HG02938 (cell line): ENCODE data around the gene TECRL.

Experiments used
- ATAC-seq: cut with Tn5 transposase; IDR thresholded peaks from one replicate; pipeline ENCODE4 v1.9.1; 2021; ENCODE audit warnings: mild to moderate bottlenecking, moderate library complexity; ENCODE audit not compliant: unreplicated experiment

Gene TECRL, protein sequence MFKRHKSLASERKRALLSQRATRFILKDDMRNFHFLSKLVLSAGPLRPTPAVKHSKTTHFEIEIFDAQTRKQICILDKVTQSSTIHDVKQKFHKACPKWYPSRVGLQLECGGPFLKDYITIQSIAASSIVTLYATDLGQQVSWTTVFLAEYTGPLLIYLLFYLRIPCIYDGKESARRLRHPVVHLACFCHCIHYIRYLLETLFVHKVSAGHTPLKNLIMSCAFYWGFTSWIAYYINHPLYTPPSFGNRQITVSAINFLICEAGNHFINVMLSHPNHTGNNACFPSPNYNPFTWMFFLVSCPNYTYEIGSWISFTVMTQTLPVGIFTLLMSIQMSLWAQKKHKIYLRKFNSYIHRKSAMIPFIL

DNA sequence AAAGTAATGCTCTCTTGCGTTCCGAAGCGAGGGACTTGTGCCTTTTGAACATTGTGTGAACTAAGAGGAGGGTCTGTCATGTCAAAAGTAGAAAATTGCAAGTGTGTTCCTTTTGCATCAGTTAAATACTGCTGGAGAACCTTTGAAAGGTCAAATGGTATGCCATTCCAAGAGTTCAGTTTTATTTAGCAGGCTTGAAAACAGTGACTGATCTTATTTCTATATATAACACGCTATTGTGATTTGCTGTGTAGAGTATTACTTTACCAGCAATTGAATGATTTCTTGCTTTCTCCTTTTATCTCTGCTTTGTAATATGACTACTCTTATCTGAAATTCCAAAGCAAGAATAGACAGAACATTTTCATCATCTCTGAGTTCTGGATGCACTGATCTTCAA, at the start of gene TECRL:
Gene TECRL (minus strand): TSS at position 151 of the 400 bp plus-strand sequence. CDS start 99 bp downstream, at position 52.
- no peak for ATAC-seq

DNA sequence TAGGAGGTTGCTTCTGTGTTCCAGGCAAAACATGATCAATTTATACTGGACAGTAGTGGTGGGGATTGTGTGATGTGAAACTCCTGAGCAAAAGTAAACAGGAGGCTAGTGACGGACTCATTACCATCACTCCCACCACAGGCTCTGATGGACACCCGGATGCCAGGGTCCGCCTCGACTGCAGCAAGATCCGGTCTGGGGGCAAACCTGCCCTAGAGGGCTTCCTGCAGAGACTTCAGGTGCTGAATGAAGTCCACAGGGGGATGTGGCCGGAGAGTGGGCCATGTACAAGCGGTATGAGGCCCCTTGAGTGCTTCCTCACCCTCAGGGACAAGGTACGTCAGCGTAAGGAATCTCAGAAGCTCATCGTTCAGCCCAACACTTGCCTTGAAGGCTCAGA, 23.4 kb upstream of the TECRL start:
- ATAC-seq: no peak

DNA sequence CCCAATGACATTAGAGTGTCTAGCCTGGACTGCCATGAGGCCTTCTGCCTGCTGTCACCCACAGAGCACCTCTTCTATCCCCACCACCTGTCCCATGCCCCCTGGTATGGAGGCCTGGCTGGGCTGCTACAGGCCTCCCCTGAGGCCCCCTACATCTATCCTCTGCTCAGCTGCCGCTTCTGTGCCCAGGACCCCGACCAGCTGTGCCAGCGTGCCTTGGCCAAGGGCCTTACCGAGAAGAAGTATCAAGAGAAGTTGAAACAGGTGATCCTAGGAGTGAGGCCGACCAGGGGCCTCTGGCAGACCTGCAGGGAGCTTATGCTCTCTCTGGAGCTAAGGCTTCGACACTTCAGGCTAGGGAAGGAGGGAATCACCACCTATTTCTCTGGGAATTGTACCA, 21.7 kb upstream of the TECRL start:
- no peak for ATAC-seq

DNA sequence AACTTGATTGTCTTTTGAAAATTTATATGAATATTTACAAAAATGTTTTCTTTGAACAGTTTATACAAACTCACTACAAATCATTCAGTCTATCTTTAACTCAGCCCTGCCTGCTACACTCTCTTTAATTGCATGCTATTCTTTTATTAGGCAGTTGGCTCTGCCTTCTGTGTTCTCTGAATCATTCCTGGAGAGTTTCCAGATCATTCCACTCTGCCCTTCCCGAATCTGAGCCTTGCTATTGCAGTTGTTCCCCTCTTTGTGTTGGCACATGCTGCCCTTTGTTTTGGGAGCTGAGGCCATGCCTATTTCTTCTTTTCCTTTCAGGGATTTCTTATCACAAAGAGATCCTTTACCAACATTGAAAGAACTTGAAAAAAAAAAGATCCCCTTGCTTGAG, 8.7 kb upstream of the TECRL start:
- ATAC-seq: no peak

DNA sequence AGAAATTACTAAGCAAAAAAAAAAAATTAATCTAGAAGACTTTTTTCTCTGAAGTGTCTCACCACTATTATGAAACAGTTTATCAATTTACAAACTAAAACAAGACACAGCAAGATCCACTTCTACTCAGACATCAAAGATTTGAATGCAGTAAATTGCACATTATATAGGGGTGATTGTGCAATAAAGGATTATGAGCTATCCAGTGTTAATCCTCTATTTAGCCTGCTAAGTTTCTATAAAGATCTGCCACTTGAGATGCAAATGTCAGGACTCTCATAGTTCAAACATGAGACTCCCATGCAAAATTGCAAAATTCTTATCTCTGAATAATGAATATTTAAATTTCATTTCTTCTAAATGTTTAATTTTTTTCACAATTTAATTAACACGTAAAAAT, 2.2 kb downstream of the TECRL start:
- ATAC-seq: no peak

DNA sequence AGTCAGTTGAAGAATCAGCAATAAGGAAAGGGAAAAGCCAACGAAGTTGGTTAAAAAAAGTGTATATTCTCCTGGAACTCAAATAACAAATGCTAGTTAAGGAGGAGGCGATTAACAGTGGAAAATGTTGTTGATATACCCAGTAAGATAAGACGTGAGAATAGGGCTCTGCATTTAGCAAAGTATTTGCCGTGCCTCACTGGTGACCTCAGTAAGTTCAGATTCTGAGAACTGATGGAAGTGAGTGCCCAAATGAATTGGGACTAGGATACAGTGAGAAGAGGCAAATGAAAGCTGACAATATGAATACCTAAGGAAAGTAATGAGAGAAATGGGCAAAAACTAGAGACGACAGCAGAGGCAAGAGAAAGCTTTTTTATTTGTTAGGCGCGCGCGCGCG, 3.5 kb downstream of the TECRL start:
- no peak for ATAC-seq

DNA sequence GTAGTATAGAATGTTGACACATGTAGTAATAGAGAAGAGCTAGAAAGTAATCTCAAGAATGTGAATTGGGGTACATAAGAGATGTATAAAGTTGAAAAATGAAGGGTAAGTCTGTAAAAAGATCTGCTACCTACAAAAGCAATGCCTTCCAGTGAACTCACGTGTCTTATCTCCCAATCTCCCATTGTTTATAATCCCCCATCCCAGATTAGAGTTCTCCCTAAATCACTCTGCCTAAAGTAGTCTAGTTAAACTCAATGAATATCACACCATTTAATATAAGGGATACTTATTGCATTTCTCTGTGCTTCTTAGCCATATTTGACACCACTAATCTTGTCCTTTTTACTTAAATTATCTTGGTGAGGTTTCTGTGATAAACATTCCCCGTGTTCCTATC, 6.6 kb downstream of the TECRL start:
- no peak for ATAC-seq

DNA sequence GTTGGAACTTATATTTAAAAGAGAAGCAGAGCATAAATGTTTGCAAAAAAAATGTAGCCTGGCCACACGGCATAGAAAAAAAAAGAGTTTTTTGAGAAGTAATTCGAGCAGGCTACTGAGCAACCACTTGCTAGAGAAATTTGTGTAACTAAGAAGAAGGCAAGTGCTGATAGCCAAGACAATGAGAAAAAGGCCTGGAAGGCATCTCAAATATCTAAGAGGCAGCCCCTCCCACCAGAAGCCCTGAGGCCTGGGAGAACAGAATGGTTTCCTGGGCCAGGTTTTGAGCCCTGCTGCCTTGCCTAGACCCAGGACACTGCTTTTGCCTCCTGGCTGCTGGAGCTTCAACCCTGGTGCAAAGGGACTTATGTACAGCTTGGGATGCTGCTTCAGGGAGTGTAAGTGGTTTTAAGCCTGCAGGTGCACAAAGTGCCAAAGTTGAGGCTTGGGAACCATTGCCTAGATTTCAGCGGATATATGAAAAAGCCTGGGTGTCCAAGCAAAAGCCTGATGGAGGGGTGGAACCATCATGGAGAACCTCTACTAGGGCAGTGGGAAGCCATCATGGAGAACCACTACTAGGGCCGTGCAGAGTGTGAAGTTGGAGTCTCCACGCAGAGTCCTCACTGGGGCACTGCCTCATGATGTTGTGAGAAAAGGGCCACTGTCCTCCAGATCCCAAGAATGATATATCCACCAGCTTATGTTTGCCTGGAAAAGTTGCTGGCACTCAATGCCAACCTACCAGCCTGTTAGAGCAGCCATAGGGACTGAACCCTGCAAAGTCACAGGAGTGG, 9.7 kb downstream of the TECRL start:
- no peak for ATAC-seq

DNA sequence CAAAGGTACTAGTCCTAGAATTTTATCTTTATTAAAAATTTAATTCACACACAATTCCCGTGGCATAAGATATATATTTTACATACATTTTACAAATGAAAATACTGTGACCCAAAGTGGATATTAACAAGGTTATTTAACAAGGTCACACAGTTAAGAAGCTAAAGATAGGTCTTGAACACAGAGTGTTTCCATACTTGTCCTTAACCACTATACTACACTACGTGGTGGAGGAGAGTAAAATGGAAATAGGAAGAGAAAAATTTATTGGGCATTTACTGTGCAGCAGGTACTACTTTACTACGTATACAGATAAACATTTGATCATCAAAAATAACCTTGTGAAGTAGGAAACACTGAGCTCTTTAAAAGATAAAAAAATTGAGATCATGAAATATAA, 14.8 kb downstream of the TECRL start:
- ATAC-seq: no peak

DNA sequence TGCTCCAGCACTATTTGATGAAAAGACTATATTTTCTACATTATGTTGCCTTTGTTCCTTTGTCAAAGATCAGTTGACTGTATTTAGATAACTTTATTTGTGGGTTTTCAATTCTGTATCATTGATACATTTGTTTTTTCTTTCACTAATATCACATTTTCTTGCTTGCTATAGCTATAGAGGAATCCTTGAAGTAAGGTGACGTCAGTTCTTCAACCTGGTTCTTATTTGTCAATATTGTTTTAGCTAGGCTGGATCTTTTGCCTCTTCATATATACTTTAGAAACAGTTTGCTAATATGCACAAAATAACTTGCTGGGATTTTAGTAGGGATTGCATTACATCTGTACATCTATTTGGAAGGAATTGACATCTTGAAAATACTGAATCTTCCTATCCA, 21.0 kb downstream of the TECRL start:
- no peak for ATAC-seq

DNA sequence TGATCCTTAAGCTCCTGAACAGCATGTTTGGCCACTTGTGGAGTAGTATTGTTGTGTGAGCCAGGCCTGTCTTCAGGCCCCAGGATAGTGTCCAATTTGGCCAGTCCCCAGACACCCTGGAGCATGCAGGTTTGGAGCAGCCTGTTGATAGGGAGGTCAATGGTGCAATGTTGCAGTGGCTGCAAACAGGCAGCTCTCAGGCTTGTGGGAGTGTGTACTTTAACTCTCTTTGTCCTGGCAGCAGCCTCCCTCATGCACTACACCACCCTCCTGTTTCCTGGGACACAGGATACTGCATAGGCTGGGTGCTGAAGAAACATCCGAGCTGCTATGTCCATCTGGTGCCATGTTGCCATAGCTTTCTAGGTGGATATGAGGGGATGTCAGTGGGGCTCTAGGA, 24.0 kb downstream of the TECRL start:
- no peak for ATAC-seq

DNA sequence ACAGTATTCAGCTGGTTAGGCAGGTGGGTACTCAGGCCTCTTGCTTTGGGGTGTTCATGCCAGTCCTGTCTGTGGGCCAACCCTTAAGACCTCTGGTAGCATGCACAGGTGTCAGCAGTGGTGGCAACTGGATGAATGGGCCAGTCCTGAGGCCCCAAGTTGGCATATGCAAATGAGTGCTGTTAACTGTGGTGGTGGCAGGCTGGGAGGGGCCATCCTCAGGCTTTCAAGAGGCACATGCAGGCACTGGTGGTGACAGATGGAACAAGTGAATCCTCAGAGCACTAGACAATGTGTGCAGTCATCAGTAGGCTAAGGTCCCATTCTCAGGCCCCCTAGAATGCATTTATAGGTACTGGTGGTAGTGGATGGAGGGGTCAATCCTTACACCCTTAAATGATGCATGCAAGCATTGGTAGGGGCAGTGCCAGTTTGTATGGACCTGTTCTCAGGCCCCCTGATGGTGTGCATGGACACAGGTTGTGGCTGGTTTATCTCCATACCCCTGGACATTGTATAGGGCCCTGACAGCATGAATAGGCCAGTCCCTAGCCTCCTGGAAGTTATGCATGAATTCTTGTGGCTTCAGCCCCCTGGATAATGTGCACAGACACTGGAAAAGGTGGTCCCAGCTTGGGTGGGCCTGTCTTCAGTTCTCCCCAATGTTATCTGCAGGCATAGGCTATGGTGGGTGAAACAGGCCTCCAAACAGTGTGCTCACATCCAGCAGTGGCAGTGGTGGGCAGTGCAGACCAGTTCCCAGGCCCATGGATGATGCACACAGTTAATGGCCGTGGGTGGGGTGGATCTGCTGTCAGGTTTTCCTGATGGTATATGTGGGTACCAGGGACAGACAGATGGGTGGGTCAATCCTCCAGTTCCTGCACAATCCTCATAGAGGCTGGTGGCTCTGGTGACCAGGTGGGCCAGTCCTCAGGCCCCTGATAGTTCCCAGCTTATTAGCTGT, 24.7 kb downstream of the TECRL start:
- ATAC-seq: no peak

DNA sequence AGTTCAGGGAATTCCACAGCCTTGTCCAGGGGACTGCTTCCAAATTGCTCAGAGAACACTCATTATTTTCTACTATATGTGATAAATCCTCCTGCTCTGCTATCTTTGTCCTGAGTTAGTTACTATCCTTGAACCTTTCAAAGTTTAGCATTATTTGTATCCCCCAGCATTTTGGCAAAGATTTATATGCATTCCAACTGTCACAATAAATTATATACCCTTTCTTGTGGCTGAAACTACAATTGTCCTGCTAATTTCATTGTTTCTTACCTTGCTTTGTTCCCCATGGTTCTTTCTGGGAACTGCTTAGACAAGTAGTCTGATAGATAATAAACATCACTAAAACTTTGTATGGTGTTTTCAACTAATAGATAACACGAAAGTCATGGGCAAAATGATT, 40.5 kb downstream of the TECRL start:
- no peak for ATAC-seq

DNA sequence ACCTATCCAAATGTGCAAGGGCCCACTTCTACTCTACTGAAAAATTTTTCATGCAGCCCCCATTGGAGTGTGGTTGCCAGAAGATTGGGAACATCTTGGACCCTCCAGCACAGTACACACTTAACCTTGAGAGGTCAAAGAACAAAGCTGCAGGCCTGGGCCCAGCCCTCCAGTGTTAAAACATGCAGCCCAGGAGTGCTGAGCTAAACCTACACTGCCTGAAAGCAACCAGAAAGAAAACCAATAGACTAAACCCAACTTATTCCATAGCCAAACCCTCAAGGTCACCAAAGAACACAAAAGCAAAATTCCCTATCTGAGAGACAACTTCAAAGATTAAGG, 47.9 kb downstream of the TECRL start:
- ATAC-seq: no peak

DNA sequence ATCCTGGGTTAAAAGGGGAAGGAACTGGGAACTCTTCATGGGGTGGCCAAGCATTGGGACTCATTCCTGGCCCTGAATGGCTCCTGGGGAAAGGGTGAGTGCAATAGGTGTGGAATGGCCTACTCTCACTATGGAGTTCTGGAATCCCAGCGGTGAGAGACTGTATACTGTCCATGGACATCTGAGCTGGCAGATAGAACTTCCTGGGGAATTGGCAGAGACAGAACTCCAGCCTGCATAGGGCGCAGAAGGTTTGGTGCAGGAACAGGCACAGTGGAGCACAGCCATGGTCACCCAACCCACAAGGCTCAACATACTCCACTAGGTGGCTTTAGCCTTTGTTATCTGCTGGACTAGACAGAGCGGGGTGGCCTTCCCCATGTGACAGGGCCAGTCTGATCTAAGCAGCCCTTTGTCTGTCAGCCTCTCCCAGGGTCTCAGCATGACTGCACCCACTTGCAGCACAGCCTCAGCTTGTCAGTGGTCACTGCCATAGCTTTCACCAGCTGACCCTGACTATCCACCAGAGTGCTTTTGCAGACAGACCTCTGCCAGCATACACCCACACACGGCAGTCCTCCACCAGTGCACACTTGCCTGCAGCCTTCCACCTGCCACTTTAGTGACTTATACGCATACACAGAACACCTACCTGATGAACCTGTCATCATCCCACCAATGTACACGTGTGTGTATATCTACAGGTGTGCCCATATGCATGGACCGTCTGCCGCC, 48.4 kb downstream of the TECRL start:
- ATAC-seq: no peak

DNA sequence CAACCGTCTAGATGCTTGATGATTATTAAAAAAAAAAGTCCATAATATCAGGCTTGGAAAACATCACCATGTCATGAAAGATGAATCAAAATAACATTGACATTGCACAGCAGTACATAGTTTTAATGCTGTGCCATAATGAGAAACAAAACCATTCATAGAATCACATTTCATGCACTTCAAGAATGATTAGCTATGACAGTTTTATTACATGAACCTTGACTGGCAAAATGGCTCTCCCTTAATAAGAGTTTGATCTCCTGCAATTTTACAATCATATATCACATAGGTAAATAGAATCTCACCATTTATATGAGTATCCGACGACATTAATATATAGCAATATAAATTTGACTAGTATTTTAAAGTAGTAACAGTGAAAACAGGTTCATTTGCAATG, 49.8 kb downstream of the TECRL start:
- no peak for ATAC-seq

DNA sequence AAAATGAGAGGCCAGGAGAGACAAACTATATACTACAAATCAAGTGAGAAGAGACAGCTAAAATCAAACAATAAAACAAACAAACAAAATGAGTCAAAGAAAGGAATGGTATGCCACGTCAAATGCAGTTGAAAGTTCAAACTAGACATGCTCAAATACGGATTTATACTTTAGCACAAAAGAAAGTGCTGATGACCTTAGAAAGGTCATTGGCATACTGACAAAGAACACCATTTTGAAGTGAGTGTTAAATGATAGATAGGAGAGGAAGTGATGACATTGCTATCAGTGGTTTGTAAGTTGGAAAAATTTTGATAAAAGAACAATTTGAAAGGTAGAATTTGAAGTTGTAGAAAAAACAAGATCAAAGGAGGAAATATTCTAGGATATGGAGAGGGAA, 55.3 kb downstream of the TECRL start:
- ATAC-seq: no peak

DNA sequence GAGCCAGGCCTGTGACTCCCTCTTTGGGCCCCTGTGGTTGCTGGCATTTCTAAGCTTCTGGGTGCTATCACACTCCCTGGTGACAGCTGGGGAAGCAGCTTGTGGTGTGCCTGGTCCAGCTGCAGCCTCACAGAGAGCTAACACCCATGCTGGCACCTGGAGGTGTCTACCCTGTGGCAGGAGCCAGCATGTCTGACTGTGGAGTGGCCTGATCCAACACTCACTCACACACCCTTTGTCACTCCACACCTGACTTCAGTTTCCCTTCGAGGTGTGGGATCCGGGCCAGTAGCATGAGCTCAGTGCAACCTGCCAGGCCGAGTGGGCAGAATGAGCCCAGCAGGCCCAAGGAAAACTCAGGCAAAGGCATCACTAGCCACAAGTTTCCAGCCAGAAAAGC, 67.5 kb downstream of the TECRL start:
- ATAC-seq: no peak

DNA sequence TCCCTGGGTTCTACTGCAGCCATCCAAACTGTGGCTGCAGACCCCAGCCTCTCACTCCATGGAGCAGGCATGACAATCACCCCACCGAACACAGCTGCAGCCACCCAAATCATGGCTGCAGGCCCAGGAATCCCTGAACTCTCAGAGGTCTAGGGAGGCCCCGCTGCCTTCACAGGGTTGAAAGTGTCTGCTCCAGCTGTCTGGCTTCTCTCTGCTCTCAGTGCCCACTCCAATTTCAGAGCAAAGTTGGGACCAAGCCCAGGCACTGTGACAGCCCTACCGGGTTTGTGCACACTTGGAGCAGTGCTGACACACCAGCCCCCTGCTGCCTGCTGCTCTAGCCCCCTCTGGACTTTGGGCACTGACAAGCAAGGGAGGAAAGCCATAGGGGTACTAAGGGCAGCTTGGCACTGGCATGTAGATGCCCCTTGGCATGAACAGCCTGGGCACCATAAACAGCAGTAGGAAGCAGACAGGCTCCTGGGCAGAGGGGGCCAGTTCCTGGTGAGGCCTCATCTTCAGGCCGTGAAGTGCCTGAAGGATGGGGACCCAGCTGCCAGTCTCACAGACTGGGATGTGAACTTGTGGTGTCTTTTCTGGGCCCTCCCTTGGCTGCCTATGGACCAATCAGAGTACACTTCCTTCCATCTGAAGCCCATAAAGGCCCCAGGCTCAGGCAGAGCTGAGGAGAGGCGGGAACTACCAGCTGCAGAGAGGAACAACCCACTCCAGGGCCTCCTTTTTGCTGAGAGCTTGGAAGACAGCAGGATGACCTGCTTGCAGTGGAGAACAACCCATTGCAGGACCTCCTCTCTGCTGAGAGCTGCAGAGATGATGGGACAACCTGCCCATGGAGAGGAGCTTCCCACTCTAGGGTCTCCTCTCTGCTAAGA, 68.8 kb downstream of the TECRL start:
- no peak for ATAC-seq

DNA sequence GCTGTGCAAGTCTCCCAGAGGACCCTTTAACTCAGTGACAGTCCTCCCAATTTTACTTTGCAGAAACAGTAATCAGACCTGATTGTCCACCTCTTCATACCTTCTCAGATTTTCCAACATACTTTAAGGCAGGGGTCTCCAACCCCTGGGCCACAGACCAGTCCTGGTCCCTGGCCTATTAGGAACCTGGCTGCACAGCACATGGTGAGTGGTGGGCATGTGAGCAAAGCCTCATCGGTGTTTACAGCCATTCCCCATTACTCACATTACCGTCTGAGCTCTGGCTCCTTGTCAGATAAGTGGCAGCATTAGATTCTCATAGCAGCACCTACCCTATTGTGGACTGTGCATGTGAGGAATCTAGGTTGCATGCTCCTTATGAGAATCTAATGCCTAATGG, 74.3 kb downstream of the TECRL start:
- ATAC-seq: no peak
